H1 (cell line): ENCODE results near the gene RRN3. TPM values are rescaled to one million over a fixed set of nuclear protein-coding genes. Genes with fewer than 3 reads are reported as not detected.
"Not testable (repeated sequence)": the region's sequence is repeated elsewhere in the genome, so short reads cannot be mapped to it uniquely, and the experiment has no call there.

Experiments
- CTCF ChIA-PET: fragments of 300-600 bp; sonication (Branson Sonifier 250); formaldehyde crosslinking; loops from one replicate; lab custom pipeline; 2021; ENCODE audit not compliant: partially characterized antibody; lab: Charles Lee
- POLR2A ChIA-PET: fragments of 300-600 bp; sonication (Branson Sonifier 250); formaldehyde crosslinking; loops from one replicate; lab custom pipeline; 2021; ENCODE audit warnings: inconsistent platforms; ENCODE audit not compliant: partially characterized antibody; lab: Charles Lee
- DNase-seq, 2 experiments: peaks; one replicate each; pipeline versions ENCODE4 v3.0.0 to v3.0.0-alpha.2; 2010 to 2022; ENCODE audit warnings: low spot score in 2 of 2, low read depth in 1 of 2, mixed read lengths in 1 of 2
- FAIRE-seq: peaks from 2 replicates; lab custom pipeline; 2011; peaks lifted over from hg19 to GRCh38; lab: Jason Lieb, UNC
- H2AFZ ChIP-seq: 2 replicates; pipeline ENCODE4 v1.8.1; 2012; ENCODE audit warnings: low read length, inconsistent platforms
- H2AK5ac ChIP-seq: 2 replicates; pipeline ENCODE4 v1.6.1; 2013; ENCODE audit warnings: low read depth, low read length
- H2BK120ac ChIP-seq: replicated peaks from 2 replicates; pipeline ENCODE3; 2013; ENCODE audit warnings: low read depth, low read length, inconsistent platforms
- H2BK12ac ChIP-seq: 2 replicates; pipeline ENCODE4 v1.6.1; 2013; ENCODE audit warnings: low read depth, low read length
- H2BK15ac ChIP-seq: 2 replicates; pipeline ENCODE4 v1.6.1; 2013; ENCODE audit warnings: low read length
- H2BK20ac ChIP-seq: 2 replicates; pipeline ENCODE4 v1.6.1; 2013; ENCODE audit warnings: low read length
- H2BK5ac ChIP-seq: 2 replicates; pipeline ENCODE4 v1.6.1; 2013; ENCODE audit warnings: low read depth, low read length
- H3K14ac ChIP-seq: 2 replicates; pipeline ENCODE4 v1.6.1; 2013; ENCODE audit warnings: inconsistent platforms; ENCODE audit not compliant: insufficient read length
- H3K18ac ChIP-seq: 2 replicates; pipeline ENCODE4 v1.6.1; 2013; ENCODE audit warnings: low read length; ENCODE audit errors: extremely low read depth
- H3K23ac ChIP-seq: 2 replicates; pipeline ENCODE4 v1.6.1; 2013; ENCODE audit warnings: inconsistent platforms; ENCODE audit not compliant: insufficient read length
- H3K23me2 ChIP-seq: 2 replicates; pipeline ENCODE4 v1.6.1; 2013; ENCODE audit warnings: low read depth, low read length
- H3K27ac ChIP-seq: 2 replicates; pipeline ENCODE4 v1.6.1; 2011; ENCODE audit warnings: low read depth, low read length, inconsistent platforms
- H3K27me3 ChIP-seq, 4 experiments: replicated peaks in 1 of 4; 1 replicate in 1 of 4; 2 replicates in 3 of 4; pipeline versions ENCODE4 v1.6.1 to v1.8.1; 2011 to 2013; ENCODE audit warnings: low read length in 3 of 4, mild to moderate bottlenecking in 3 of 4, inconsistent platforms in 2 of 4, mixed read lengths in 2 of 4, moderate library complexity in 1 of 4; ENCODE audit not compliant: control insufficient read depth in 3 of 4, insufficient read depth in 3 of 4; ENCODE audit errors: extremely low read depth in 1 of 4
- H3K36me3 ChIP-seq, 4 experiments: 2 replicates each; pipeline versions ENCODE4 v1.6.1 to v1.8.1; 2011 to 2013; ENCODE audit warnings: mild to moderate bottlenecking in 4 of 4, low read length in 3 of 4, moderate library complexity in 2 of 4, control low read depth in 1 of 4, inconsistent platforms in 1 of 4; ENCODE audit not compliant: insufficient read depth in 4 of 4, control insufficient read depth in 2 of 4
- H3K4ac ChIP-seq: replicated peaks from 2 replicates; pipeline ENCODE3; 2013; ENCODE audit warnings: low read length, low read depth, mixed read lengths, inconsistent platforms; ENCODE audit not compliant: insufficient read length
- H3K4me1 ChIP-seq, 4 experiments: replicated peaks in 1 of 4; 1 replicate in 1 of 4; 2 replicates in 3 of 4; pipeline versions ENCODE4 v1.6.1 to v1.8.1; 2011 to 2013; ENCODE audit warnings: low read length in 3 of 4, inconsistent platforms in 2 of 4, mixed read lengths in 1 of 4; ENCODE audit not compliant: insufficient read depth in 4 of 4, control insufficient read depth in 3 of 4
- H3K4me2 ChIP-seq, 2 experiments: 2 replicates each; pipeline versions ENCODE4 v1.6.1 to v1.8.1; 2011 to 2013; ENCODE audit warnings: low read depth in 2 of 2, low read length in 2 of 2, control low read depth in 1 of 2, inconsistent platforms in 1 of 2, mild to moderate bottlenecking in 1 of 2; ENCODE audit not compliant: insufficient read depth in 1 of 2
- H3K4me3 ChIP-seq, 4 experiments: fragments of 200-600, 300-600 bp in 1 of 4; sonication (generic), shearing (Covaris generic), sonication (Bioruptor Twin) in 1 of 4; 2 replicates each; pipeline versions ENCODE4 v1.5.1 to v1.8.1; 2011 to 2016; ENCODE audit warnings: low read length in 4 of 4, low read depth in 3 of 4, control low read depth in 2 of 4, inconsistent platforms in 2 of 4, mild to moderate bottlenecking in 2 of 4, mixed read lengths in 1 of 4, moderate library complexity in 1 of 4; ENCODE audit not compliant: insufficient read depth in 2 of 4; ENCODE audit errors: extremely low read depth in 1 of 4
- H3K56ac ChIP-seq: replicated peaks from 2 replicates; pipeline ENCODE3; 2013; ENCODE audit warnings: low read depth, mild to moderate bottlenecking, mixed read lengths, low read length, inconsistent platforms; ENCODE audit not compliant: insufficient read length
- H3K79me1 ChIP-seq: 2 replicates; pipeline ENCODE4 v1.6.1; 2013; ENCODE audit warnings: low read depth, low read length, control low read depth
- H3K79me2 ChIP-seq, 2 experiments: 2 replicates each; pipeline versions ENCODE4 v1.6.1 to v1.8.1; 2012 to 2013; ENCODE audit warnings: low read length in 2 of 2, mild to moderate bottlenecking in 2 of 2, inconsistent platforms in 1 of 2; ENCODE audit not compliant: insufficient read depth in 2 of 2, control insufficient read depth in 1 of 2
- H3K9ac ChIP-seq, 4 experiments: replicated peaks in 1 of 4; 1 replicate in 1 of 4; 2 replicates in 3 of 4; pipeline versions ENCODE4 v1.6.1 to v1.8.1; 2011 to 2013; ENCODE audit warnings: low read depth in 3 of 4, low read length in 3 of 4, control low read depth in 2 of 4, mild to moderate bottlenecking in 2 of 4, moderate library complexity in 2 of 4, inconsistent platforms in 1 of 4; ENCODE audit errors: extremely low read depth in 1 of 4
- H3K9me3 ChIP-seq, 2 experiments: 2 replicates each; pipeline versions ENCODE4 v1.6.1 to v1.8.1; 2012 to 2013; ENCODE audit warnings: mild to moderate bottlenecking in 2 of 2, moderate library complexity in 2 of 2, control low read depth in 1 of 2, inconsistent platforms in 1 of 2, low read depth in 1 of 2, low read length in 1 of 2, mixed read lengths in 1 of 2; ENCODE audit not compliant: insufficient read depth in 2 of 2
- H4K20me1 ChIP-seq, 2 experiments: replicated peaks in 1 of 2; 2 replicates each; pipeline versions ENCODE3 to v1.8.1; 2011 to 2013; ENCODE audit warnings: inconsistent platforms in 2 of 2, low read length in 2 of 2, mild to moderate bottlenecking in 1 of 2; ENCODE audit not compliant: insufficient read depth in 2 of 2, control insufficient read depth in 1 of 2
- H4K5ac ChIP-seq: 2 replicates; pipeline ENCODE4 v1.6.1; 2013; ENCODE audit warnings: low read length, low read depth, mixed read lengths, inconsistent platforms; ENCODE audit not compliant: insufficient read length
- H4K8ac ChIP-seq: 2 replicates; pipeline ENCODE4 v1.8.0; 2013; ENCODE audit warnings: mild to moderate bottlenecking, moderate library complexity, low read length, inconsistent platforms; ENCODE audit not compliant: insufficient read depth; ENCODE audit errors: extremely low read depth
- H4K91ac ChIP-seq: replicated peaks from 2 replicates; pipeline ENCODE3; 2013; ENCODE audit warnings: low read length, mixed read lengths, inconsistent platforms; ENCODE audit not compliant: insufficient read length
- WGBS, 2 experiments: shearing (Covaris generic) in 1 of 2; methylation state at CpG; one replicate each; pipeline versions ENCODE4 v1.1.6 to v1.1.7; 2013 to 2015; ENCODE audit warnings: low lambda C conversion rate in 2 of 2, mixed read lengths in 2 of 2, inconsistent platforms in 1 of 2, low coverage in 1 of 2, missing lambda C conversion rate in 1 of 2; ENCODE audit not compliant: insufficient replicate concordance in 2 of 2, insufficient coverage in 1 of 2, insufficient read length in 1 of 2; ENCODE audit errors: extremely low coverage in 1 of 2, missing lambda C conversion rate in 1 of 2; 5-methylcytosine and 5-hydroxymethylcytosine counted together
- polyA plus RNA-seq, 7 experiments: library from polyadenylated mRNA; depleted of rRNA in 3 of 7; stranded (reverse) in 5 of 7; unstranded in 2 of 7; fragments of >200 nt in 5 of 7; fragments of 200-250 nt in 2 of 7; gene quantifications; 1 replicate in 5 of 7; 2 replicates in 1 of 7; 4 replicates in 1 of 7; pipeline versions ENCODE4 v1.2.1 to v1.2.3, GENCODE V29; 2011 to 2013; ENCODE audit warnings: missing spikeins in 2 of 7, mixed read lengths in 2 of 7
- total RNA-seq: library from RNA; stranded (reverse); fragmentation: NEBNext Ultra II Directional; extraction: Animal tissue kit (Norgen Biotek cat#: 25700); gene quantifications from 2 replicates; pipeline ENCODE4 v1.2.1, GENCODE V29; 2021

Gene RRN3
- total and polyA plus RNA-seq, 2 of the 8 experiments (the other 6 are each of a cell fraction or from before 2014, with no cell fraction given) = 15.1 to 26.0 TPM

- H2AFZ ChIP-seq, H2BK15ac ChIP-seq, DNase-seq, H3K4me2 ChIP-seq, H2BK120ac ChIP-seq, H2BK20ac ChIP-seq, H3K79me2 ChIP-seq, H4K5ac ChIP-seq, H2BK5ac ChIP-seq, H2BK12ac ChIP-seq, H4K8ac ChIP-seq, H3K4ac ChIP-seq, H3K23me2 ChIP-seq, H3K23ac ChIP-seq, H3K4me1 ChIP-seq, H3K18ac ChIP-seq, POLR2A ChIA-PET, H3K79me1 ChIP-seq, H4K91ac ChIP-seq, H3K9me3 ChIP-seq, CTCF ChIA-PET, H3K14ac ChIP-seq, H3K4me3 ChIP-seq, H4K20me1 ChIP-seq, H3K27me3 ChIP-seq, H3K56ac ChIP-seq, H2AK5ac ChIP-seq, H3K9ac ChIP-seq, H3K27ac ChIP-seq, FAIRE-seq: not testable (repeated sequence)
- 95% methylated on average over 15 of the region's 51 CpGs; no CpG with 5 or more reads in 1 of the 2 experiments for WGBS, 2 experiments
- peaks cover 0 to 34% (median 3%) of the 10 kb centered on the region in 4 experiments; a peak in 2 of 8 replicates for H3K36me3 ChIP-seq
These were observed 37.0 kb upstream of the RRN3 start for GRCh38 chr16:15130943-15131700.
